K562 (cell line): Measurements from ENCODE around the gene ATP5MK. TPM values are rescaled to one million over a fixed set of nuclear protein-coding genes. Genes with fewer than 3 reads are reported as not detected.

Source experiments
- BHLHE40 ChIP-seq: IDR thresholded peaks from 2 replicates; pipeline ENCODE4 v1.6.1; 2011; ENCODE audit warnings: low read length, improper control_type of control experiment
- CREM ChIP-seq: IDR thresholded peaks from 2 replicates; pipeline ENCODE4 v1.6.1; 2014; ENCODE audit warnings: antibody characterized with exemption, low read depth
- ETS2 ChIP-seq: IDR thresholded peaks from 2 replicates; pipeline ENCODE4 v1.6.1; 2016; ENCODE audit warnings: borderline replicate concordance, missing genetic modification characterization, mild to moderate bottlenecking, moderate library complexity, missing compliant biosample characterization; ENCODE audit not compliant: poor library complexity, severe bottlenecking
- GTF2E2 ChIP-seq: fragments of 200-800 bp; sonication (Bioruptor generic); IDR thresholded peaks from 2 replicates; pipeline ENCODE4 v1.6.1; 2016; ENCODE audit warnings: missing genetic modification characterization, missing compliant biosample characterization
- HDAC8 ChIP-seq: fragments of 450-650 bp; IDR thresholded peaks from 2 replicates; pipeline ENCODE4 v1.6.1; 2016; ENCODE audit warnings: mild to moderate bottlenecking, missing genetic modification characterization, moderate library complexity, missing compliant biosample characterization
- MAZ ChIP-seq, 2 experiments: fragments of 450-650 bp in 1 of 2; sonication (generic) in 1 of 2; formaldehyde crosslinking; IDR thresholded peaks in 1 of 2; conservative IDR thresholded peaks in 1 of 2; 2 replicates each; pipeline versions ENCODE4 v1.4.0 to v1.5.0; 2020; ENCODE audit warnings: mild to moderate bottlenecking in 1 of 2, missing genetic modification reagents in 1 of 2
- MEIS2 ChIP-seq: fragments of 450-650 bp; IDR thresholded peaks from 2 replicates; pipeline ENCODE4 v1.6.1; 2014; ENCODE audit warnings: mild to moderate bottlenecking; ENCODE audit not compliant: partially characterized antibody
- NCOR1 ChIP-seq: fragments of 450-650 bp; IDR thresholded peaks from 2 replicates; pipeline ENCODE4 v1.6.1; 2016; ENCODE audit warnings: mild to moderate bottlenecking, moderate library complexity
- PHF8 ChIP-seq: fragments of 200-600 bp; sonication (generic); IDR thresholded peaks from 2 replicates; pipeline ENCODE4 v1.6.1; 2012; ENCODE audit warnings: mixed run types, mild to moderate bottlenecking, inconsistent platforms, low read length, moderate library complexity, borderline replicate concordance
- POLR2B ChIP-seq: fragments of 450-650 bp; IDR thresholded peaks from 2 replicates; pipeline ENCODE4 v1.6.1; 2018; ENCODE audit warnings: low read depth; ENCODE audit not compliant: partially characterized antibody
- PPARD ChIP-seq: fragments of 250-450 bp; sonication (Bioruptor Pico); IDR thresholded peaks from 2 replicates; pipeline ENCODE4 v1.8.0; 2022; ENCODE audit warnings: inconsistent platforms, mild to moderate bottlenecking, moderate library complexity
- RBM17 ChIP-seq: fragments of 200-400 bp; formaldehyde crosslinking; IDR thresholded peaks from 2 replicates; pipeline ENCODE4 v1.6.1; 2017; ENCODE audit warnings: low read depth, mild to moderate bottlenecking, low read length, borderline replicate concordance
- SMARCB1 ChIP-seq: IDR thresholded peaks from 2 replicates; pipeline ENCODE4 v1.6.1; 2011; ENCODE audit warnings: improper control_type of control experiment, low read depth; ENCODE audit not compliant: insufficient read length
- TAL1 ChIP-seq: fragments of 450-650 bp; IDR thresholded peaks from 2 replicates; pipeline ENCODE4 v1.6.1; 2016; ENCODE audit warnings: mild to moderate bottlenecking
- TCFL5 ChIP-seq: fragments of 250-450 bp; sonication (Bioruptor Pico); conservative IDR thresholded peaks from 2 replicates; pipeline ENCODE4 v1.6.1; 2021; ENCODE audit warnings: mild to moderate bottlenecking, moderate library complexity, matching md5 sums
- ZFP30 ChIP-seq: fragments of 250-450 bp; sonication (Bioruptor Pico); IDR thresholded peaks from 2 replicates; pipeline ENCODE4 v1.8.0; 2022; ENCODE audit warnings: moderate library complexity, mild to moderate bottlenecking, inconsistent platforms, borderline replicate concordance
- ZNF780A ChIP-seq: fragments of 250-450 bp; sonication (Bioruptor Pico); IDR thresholded peaks from 2 replicates; pipeline ENCODE4 v1.5.0; 2021; ENCODE audit warnings: mild to moderate bottlenecking
- polyA plus RNA-seq, 8 experiments: library from polyadenylated mRNA; depleted of rRNA in 4 of 8; stranded (reverse) in 5 of 8; unstranded in 3 of 8; fragments of >200 nt; fragmentation: Nextera tagmentation in 2 of 8; fragmentation: Illumina TruSeq in 1 of 8; extraction: Ambion mirVana in 2 of 8; extraction: Trizol in 1 of 8; gene quantifications; 2 replicates each; pipeline versions ENCODE4 v1.2.1 to v1.2.3, GENCODE V29; 2011 to 2014; ENCODE audit warnings: inconsistent platforms in 1 of 8, missing spikeins in 1 of 8
- total RNA-seq, 7 experiments: library from RNA; depleted of rRNA in 6 of 7; stranded (reverse); fragments of >200 nt in 6 of 7; fragmentation: Illumina TruSeq in 2 of 7; extraction: Trizol in 2 of 7; gene quantifications; 2 replicates each; pipeline versions ENCODE4 v1.2.1 to v1.2.3, GENCODE V29; 2011 to 2021; ENCODE audit warnings: low replicate concordance in 1 of 7
- TF ChIP-seq, protein P1 (sequence below): fragments of 250-450 bp; sonication (Bioruptor Pico); IDR thresholded peaks from 2 replicates; pipeline ENCODE4 v1.4.0; 2020; ENCODE audit warnings: mild to moderate bottlenecking, moderate library complexity
- TF ChIP-seq, protein P2 (sequence below): fragments of 250-450 bp; sonication (Bioruptor Pico); IDR thresholded peaks from 2 replicates; pipeline ENCODE4 v1.8.0; 2022; ENCODE audit warnings: inconsistent platforms, mild to moderate bottlenecking, moderate library complexity, borderline replicate concordance
- TF ChIP-seq, protein P3 (sequence below): fragments of 450-650 bp; formaldehyde crosslinking; IDR thresholded peaks from 2 replicates; pipeline ENCODE4 v1.4.0; 2022; ENCODE audit warnings: missing genetic modification characterization
- TF ChIP-seq, protein P4 (sequence below): sonication (generic); formaldehyde crosslinking; IDR thresholded peaks from 2 replicates; pipeline ENCODE4 v1.5.0; 2020; ENCODE audit warnings: missing genetic modification reagents

ATP5MK gene
- total and polyA plus RNA-seq, 9 of the 15 experiments (the other 6 are each of a cell fraction or from before 2014, with no cell fraction given) = 182 to 1,810 (median 741) TPM

DNA sequence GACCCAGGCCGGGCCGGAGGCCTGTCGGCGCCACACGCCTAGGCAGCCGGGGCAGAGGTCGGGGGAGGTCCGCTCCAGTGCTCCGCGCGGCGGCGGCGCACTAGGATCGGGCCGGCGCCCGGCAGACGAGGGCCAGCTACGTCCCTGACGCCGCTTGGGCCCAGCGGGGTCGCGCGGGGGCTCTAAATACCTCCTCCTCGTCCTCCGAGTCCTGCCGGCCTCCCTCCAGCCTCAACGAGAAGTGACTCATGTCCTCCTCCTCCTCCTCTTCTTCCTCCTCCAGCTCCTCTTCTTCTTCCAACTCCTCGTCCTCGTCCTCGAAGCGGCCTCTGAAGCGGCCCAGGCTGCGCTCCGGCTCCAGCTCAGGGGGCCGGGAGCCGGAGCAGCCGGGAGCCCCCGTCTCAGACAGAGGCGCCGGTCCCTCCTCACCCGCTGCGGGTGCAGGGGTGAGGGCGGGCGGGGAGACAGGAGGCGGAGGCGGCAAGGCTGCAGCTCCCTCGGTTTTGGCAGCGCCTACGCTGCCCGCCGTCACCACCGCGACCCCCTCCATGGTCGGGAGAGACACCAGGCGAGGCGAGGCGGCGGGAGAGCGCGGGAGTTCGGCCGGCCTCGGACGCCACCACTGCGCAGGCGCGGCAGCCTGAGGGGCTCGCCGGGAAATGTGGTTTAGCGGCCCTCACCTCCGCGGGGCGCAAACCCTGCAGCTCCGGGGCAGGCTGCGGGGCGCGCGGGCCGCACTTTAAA lies 45.6 kb downstream of the ATP5MK start, which contains the start of gene PCGF6 (continued):
- no peak for TF ChIP-seq RBM17
- peak; percentile 16 to 52; a peak in 3 of 4 replicates for TF ChIP-seq MAZ (CRISPR knock-in tag; conservative IDR thresholded peaks at IDR 0.05 in 1 of 2, IDR thresholded peaks at IDR 0.05 in 1 of 2)
- no peak for TF ChIP-seq NCOR1
- no peak for TF ChIP-seq ZNF780A (CRISPR knock-in tag)
- TF ChIP-seq, protein P1, sequence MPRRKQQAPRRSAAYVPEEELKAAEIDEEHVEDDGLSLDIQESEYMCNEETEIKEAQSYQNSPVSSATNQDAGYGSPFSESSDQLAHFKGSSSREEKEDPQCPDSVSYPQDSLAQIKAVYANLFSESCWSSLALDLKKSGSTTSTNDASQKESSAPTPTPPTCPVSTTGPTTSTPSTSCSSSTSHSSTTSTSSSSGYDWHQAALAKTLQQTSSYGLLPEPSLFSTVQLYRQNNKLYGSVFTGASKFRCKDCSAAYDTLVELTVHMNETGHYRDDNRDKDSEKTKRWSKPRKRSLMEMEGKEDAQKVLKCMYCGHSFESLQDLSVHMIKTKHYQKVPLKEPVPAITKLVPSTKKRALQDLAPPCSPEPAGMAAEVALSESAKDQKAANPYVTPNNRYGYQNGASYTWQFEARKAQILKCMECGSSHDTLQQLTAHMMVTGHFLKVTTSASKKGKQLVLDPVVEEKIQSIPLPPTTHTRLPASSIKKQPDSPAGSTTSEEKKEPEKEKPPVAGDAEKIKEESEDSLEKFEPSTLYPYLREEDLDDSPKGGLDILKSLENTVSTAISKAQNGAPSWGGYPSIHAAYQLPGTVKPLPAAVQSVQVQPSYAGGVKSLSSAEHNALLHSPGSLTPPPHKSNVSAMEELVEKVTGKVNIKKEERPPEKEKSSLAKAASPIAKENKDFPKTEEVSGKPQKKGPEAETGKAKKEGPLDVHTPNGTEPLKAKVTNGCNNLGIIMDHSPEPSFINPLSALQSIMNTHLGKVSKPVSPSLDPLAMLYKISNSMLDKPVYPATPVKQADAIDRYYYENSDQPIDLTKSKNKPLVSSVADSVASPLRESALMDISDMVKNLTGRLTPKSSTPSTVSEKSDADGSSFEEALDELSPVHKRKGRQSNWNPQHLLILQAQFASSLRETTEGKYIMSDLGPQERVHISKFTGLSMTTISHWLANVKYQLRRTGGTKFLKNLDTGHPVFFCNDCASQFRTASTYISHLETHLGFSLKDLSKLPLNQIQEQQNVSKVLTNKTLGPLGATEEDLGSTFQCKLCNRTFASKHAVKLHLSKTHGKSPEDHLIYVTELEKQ (CRISPR knock-in tag) = no peak
- TF ChIP-seq MEIS2 = peak; percentile 62
- TF ChIP-seq, protein P2, sequence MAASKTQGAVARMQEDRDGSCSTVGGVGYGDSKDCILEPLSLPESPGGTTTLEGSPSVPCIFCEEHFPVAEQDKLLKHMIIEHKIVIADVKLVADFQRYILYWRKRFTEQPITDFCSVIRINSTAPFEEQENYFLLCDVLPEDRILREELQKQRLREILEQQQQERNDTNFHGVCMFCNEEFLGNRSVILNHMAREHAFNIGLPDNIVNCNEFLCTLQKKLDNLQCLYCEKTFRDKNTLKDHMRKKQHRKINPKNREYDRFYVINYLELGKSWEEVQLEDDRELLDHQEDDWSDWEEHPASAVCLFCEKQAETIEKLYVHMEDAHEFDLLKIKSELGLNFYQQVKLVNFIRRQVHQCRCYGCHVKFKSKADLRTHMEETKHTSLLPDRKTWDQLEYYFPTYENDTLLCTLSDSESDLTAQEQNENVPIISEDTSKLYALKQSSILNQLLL = no peak
- TF ChIP-seq, protein P3, sequence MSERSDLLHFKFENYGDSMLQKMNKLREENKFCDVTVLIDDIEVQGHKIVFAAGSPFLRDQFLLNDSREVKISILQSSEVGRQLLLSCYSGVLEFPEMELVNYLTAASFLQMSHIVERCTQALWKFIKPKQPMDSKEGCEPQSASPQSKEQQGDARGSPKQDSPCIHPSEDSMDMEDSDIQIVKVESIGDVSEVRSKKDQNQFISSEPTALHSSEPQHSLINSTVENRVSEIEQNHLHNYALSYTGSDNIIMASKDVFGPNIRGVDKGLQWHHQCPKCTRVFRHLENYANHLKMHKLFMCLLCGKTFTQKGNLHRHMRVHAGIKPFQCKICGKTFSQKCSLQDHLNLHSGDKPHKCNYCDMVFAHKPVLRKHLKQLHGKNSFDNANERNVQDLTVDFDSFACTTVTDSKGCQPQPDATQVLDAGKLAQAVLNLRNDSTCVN (CRISPR knock-in tag) = no peak
- no peak for TF ChIP-seq BHLHE40
- TF ChIP-seq, protein P4, sequence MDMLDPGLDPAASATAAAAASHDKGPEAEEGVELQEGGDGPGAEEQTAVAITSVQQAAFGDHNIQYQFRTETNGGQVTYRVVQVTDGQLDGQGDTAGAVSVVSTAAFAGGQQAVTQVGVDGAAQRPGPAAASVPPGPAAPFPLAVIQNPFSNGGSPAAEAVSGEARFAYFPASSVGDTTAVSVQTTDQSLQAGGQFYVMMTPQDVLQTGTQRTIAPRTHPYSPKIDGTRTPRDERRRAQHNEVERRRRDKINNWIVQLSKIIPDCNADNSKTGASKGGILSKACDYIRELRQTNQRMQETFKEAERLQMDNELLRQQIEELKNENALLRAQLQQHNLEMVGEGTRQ (CRISPR knock-in tag) = no peak
- TF ChIP-seq TCFL5 (CRISPR knock-in tag) = no peak
- TF ChIP-seq TAL1 = no peak
- TF ChIP-seq CREM = peak; percentile 37
- TF ChIP-seq ETS2 (tag) = no peak
- TF ChIP-seq POLR2B = no peak
- TF ChIP-seq PHF8 = peak; percentile 44; the same call in 1 of the 2 replicates
- no peak for TF ChIP-seq ZFP30
- peak; percentile 46; the same call in 1 of the 2 replicates for TF ChIP-seq GTF2E2
- no peak for TF ChIP-seq PPARD (CRISPR knock-in tag)
- TF ChIP-seq HDAC8 = no peak
- TF ChIP-seq SMARCB1 = no peak
